ENCODE measurements around the gene HDAC9.

DNA sequence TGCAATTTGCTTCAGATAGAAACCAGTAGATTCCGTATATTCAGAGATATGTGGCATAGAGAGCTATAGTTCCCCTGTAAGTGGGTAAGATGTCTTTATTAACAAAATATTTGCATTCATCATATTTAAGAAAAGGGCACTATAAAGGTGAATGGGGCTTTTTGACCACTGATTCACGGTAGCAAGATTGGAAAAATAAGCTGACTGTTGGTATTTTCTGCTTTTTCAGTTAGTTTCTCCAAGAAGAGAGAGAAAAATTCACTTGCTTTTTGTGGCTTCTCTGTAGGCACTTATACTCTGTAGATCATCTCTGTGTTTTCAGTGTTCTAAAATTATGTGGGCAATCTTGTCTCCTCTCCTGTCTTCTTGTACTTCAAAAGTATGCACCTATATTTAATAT lies 376.8 kb downstream of the HDAC9 start:
- TF ChIP-seq POLR2AphosphoS5 (IDR thresholded peaks at IDR 0.05; ENCODE audit: borderline replicate concordance, low read depth, low read length): no peak
- TF ChIP-seq EZH2 (IDR thresholded peaks at IDR 0.05): no peak

Measured in SK-N-MC (cell line).